Lower lobe of right lung (tissue), 2 donors: ENCODE measurements around the gene ATP1B3. TPM values are rescaled to one million over a fixed set of nuclear protein-coding genes. Genes with fewer than 3 reads are reported as not detected.

Experiments
- ATAC-seq, 2 donors: fragments of 200-7000 bp; cut with Tn5 transposase; one replicate each; pipeline ENCODE4 v1.9.1; 2020 to 2022; ENCODE audit warnings: mild to moderate bottlenecking in 2 of 2, moderate library complexity in 2 of 2
- DNase-seq: peaks from one replicate; pipeline ENCODE4 v3.0.0-alpha.2; 2020
- H3K27ac ChIP-seq: fragments of 200-600 bp; one replicate; pipeline ENCODE4 v1.8.0; 2022
- H3K27me3 ChIP-seq: fragments of 200-600 bp; one replicate; pipeline ENCODE4 v1.8.0; 2022; ENCODE audit warnings: low read depth
- H3K36me3 ChIP-seq: fragments of 200-600 bp; one replicate; pipeline ENCODE4 v1.8.0; 2022; ENCODE audit warnings: mild to moderate bottlenecking
- H3K4me1 ChIP-seq: fragments of 200-600 bp; one replicate; pipeline ENCODE4 v1.8.0; 2022
- H3K4me3 ChIP-seq: fragments of 200-600 bp; one replicate; pipeline ENCODE4 v1.8.0; 2022; ENCODE audit warnings: mild to moderate bottlenecking
- H3K9me3 ChIP-seq: fragments of 200-600 bp; one replicate; pipeline ENCODE4 v1.8.0; 2022
- intact Hi-C: fragments of 100-400 bp; cut with DNase I; formaldehyde crosslinking; loops from one replicate; pipeline ENCODE4 v1.11.0; 2022
- total RNA-seq: library from RNA; stranded (reverse); fragmentation: NEBNext Ultra II Directional; extraction: Animal tissue kit (Norgen Biotek cat#: 25700); gene quantifications from one replicate; pipeline ENCODE4 v1.2.1, GENCODE V29; 2021
- TF ChIP-seq, protein P1 (sequence below): fragments of 200-600 bp; IDR thresholded peaks from one replicate; pipeline ENCODE4 v1.8.0; 2022; ENCODE audit warnings: antibody characterized with exemption, mild to moderate bottlenecking
- donor health status: DM: no; HTN: yes; CAD: no; lungs with severe emphysema.

ATP1B3 gene
- total RNA-seq, 1 donor from 2014 or later: 143 TPM

GRCh38 chr3:141938011-141938500 is 61.6 kb downstream of the ATP1B3 start:
- H3K27ac ChIP-seq: no peak overlapping the region
- no peaks in the 10 kb centered on the region for H3K36me3 ChIP-seq
- intact Hi-C loops: no loop called here
- DNase-seq (no peak), ATAC-seq (no peak)
- H3K9me3 ChIP-seq: no peaks in the 10 kb centered on the region
- no peaks in the 10 kb centered on the region for H3K4me1 ChIP-seq
- H3K27me3 ChIP-seq: no peaks in the 10 kb centered on the region
- H3K4me3 ChIP-seq: no peak overlapping the region
- TF ChIP-seq, protein P1, sequence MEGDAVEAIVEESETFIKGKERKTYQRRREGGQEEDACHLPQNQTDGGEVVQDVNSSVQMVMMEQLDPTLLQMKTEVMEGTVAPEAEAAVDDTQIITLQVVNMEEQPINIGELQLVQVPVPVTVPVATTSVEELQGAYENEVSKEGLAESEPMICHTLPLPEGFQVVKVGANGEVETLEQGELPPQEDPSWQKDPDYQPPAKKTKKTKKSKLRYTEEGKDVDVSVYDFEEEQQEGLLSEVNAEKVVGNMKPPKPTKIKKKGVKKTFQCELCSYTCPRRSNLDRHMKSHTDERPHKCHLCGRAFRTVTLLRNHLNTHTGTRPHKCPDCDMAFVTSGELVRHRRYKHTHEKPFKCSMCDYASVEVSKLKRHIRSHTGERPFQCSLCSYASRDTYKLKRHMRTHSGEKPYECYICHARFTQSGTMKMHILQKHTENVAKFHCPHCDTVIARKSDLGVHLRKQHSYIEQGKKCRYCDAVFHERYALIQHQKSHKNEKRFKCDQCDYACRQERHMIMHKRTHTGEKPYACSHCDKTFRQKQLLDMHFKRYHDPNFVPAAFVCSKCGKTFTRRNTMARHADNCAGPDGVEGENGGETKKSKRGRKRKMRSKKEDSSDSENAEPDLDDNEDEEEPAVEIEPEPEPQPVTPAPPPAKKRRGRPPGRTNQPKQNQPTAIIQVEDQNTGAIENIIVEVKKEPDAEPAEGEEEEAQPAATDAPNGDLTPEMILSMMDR: no peak

DNA sequence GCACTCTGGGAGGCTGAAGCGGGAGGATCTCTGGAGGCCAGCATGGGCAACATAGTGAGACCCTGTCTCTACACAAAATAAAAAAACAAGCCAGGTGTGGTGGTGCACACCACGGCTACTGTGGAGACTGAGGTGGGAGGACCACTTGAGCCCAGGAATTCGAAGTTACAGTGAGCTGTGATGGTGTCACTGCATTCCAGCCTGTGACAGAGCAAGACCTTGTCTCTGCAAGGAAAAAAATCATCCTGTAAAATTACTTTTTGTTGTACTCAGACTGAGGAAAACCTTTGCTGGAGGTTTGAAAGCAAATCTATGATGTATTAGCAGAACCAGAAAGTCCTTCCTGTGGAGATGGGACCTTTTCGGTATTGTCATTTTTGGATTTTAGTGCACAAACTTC is 63.3 kb downstream of the ATP1B3 start:
- no peak overlapping the region for H3K27ac ChIP-seq
- TF ChIP-seq, protein P1: no peak
- DNase-seq: no peak
- H3K27me3 ChIP-seq: no peaks in the 10 kb centered on the region
- H3K9me3 ChIP-seq: no peaks in the 10 kb centered on the region
- intact Hi-C loops: no loop called here
- no peak overlapping the region for H3K4me3 ChIP-seq
- no peak for ATAC-seq
- no peaks in the 10 kb centered on the region for H3K36me3 ChIP-seq
- H3K4me1 ChIP-seq: no peaks in the 10 kb centered on the region

DNA sequence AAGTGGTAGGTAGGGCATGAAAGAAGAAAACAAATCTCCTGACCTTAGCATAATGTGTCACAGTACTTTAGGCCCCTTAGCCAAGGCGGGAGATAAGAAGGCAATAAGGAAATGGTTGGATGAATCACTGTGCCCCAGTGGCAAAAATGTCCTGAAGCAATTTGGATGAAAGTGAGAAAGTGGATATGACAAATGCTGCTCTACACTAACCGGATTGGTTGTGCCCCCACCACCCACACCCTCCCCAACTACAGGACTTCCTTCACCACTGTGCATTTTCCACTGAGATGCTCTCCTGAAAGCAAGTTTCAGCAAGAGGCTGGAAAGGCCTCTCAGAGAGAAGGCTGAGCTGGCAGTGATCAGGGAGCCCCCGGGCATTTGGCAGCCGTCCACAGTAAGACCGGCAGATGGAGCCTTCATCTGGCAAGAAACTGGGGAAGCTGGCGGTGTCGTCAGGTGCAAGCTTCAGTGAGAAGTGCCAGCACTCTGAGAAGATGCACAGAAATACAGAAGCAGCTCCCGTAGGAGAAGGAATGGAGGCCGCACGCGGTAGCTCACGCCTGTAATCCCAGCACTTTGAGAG is 63.8 kb downstream of the ATP1B3 start:
- no peaks in the 10 kb centered on the region for H3K9me3 ChIP-seq
- H3K4me3 ChIP-seq: no peak overlapping the region
- H3K27me3 ChIP-seq: no peaks in the 10 kb centered on the region
- intact Hi-C loops: no loop called here
- no peak overlapping the region for H3K27ac ChIP-seq
- ATAC-seq: peak; percentile 40 to 66
- no peak for DNase-seq
- no peaks in the 10 kb centered on the region for H3K4me1 ChIP-seq
- H3K36me3 ChIP-seq: no peaks in the 10 kb centered on the region
- TF ChIP-seq, protein P1: no peak

GRCh38 chr3:141941093-141941492 is 64.7 kb downstream of the ATP1B3 start:
- intact Hi-C loops: no loop called here
- TF ChIP-seq, protein P1: no peak
- Histone ChIP-seq H3K27me3 (no peaks in the 10 kb centered on the region), H3K27ac (no peak overlapping the region), H3K36me3 (no peaks in the 10 kb centered on the region), H3K9me3 (no peaks in the 10 kb centered on the region), H3K4me3 (no peak overlapping the region), H3K4me1 (no peaks in the 10 kb centered on the region)
- ATAC-seq (peak in 1 of 2 donors; percentile 30), DNase-seq (no peak)

DNA sequence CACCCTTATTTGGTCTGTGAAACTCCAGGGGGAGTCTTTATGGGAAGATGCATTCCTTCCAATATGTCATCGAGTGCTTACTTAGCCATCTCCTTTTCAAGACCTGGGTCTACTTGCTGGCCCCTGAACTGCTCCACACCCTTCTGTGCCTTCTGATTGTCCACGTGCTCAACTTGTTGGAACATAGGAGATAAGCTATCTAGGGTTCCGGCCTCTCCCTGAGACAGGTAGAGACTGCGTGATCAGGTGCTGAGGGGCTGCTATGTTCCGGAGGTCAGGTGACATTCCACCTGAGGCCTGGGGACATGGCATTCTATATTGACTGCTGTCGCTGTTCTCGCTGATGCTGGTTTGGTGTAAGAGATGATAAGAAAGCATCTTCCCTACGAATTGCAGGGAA is 65.6 kb downstream of the ATP1B3 start:
- H3K27me3 ChIP-seq: no peaks in the 10 kb centered on the region
- no peak overlapping the region for H3K27ac ChIP-seq
- no peaks in the 10 kb centered on the region for H3K4me1 ChIP-seq
- no peaks in the 10 kb centered on the region for H3K9me3 ChIP-seq
- TF ChIP-seq, protein P1: no peak
- H3K4me3 ChIP-seq: no peak overlapping the region
- ATAC-seq (no peak), DNase-seq (no peak)
- H3K36me3 ChIP-seq: no peaks in the 10 kb centered on the region
- intact Hi-C loops: no loop called here
